ENCODE results near the gene NCAPD2. TPM values are rescaled to one million over a fixed set of nuclear protein-coding genes. Genes with fewer than 3 reads are reported as not detected.

Gene NCAPD2
- polyA plus RNA-seq, 1 of the 3 experiments (the other 2 are of a cell fraction), result 46.9 TPM

DNA sequence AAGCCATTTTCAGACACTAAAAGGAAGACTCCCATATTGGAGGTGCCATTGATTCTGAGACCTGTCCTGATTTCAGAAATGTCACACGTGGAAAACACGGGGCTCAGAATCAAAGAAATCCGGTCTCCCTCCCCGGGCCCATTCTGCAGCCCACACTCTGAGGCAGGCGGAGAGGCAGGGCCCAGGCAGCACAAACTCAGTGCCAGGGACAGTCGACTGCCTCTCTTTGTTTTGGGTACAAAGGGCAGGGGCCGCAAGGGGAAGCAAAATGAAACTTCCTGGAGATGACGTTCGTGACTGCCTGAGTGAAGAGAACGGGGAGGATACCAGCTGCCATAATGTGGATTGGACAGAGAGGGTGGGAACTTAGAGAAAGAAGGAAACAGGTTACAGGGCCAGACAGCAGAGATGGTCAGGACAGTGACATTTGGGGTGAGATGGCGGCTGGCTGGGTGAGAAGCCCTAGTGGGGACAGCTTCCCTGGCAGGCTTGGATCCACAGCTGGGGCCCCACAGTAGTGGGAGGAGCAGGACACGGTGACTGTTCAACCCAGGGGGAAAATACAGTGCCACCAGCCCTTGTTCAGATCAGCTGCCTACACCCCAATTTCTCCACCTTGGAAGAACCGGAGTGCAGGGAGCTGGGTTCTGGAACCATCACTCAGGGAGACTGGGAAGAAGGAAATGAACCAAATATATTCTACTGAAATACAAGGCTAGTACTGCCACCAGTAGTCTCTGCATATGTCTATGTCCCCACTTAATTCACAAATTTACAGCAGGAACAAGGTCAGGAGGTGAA lies 48.5 kb downstream of the NCAPD2 start:
- ChIA-PET POLR2A (interaction anchor here (1.0 kb wide), 1 partner anchor 12 kb away, joined by 3 read pairs; no protein-coding TSS in a partner anchor), CTCF (interaction anchor here (1.4 to 9.4 kb wide), 2 partner anchors 10 to 57 kb away, joined by 3 to 228 read pairs; partner anchors contain the start of gene IFFO1)
- TF ChIP-seq ELF1 (IDR thresholded peaks at IDR 0.05), result no peak
- no peak for TF ChIP-seq SIN3A (IDR thresholded peaks at IDR 0.05; ENCODE audit: borderline replicate concordance, low read depth, low read length)
- TF ChIP-seq TAF1 (IDR thresholded peaks at IDR 0.05; ENCODE audit: borderline replicate concordance, low read depth, low read length), result no peak
- DNase-seq, result no peak
- Histone ChIP-seq H3K27me3 (ENCODE audit: insufficient read depth) (no peaks in the 10 kb centered on the region), H4K20me1 (ENCODE audit: insufficient read depth) (peaks cover 25% of the 10 kb centered on the region), H3F3A (replicated peaks; ENCODE audit: insufficient read depth) (peaks cover 47% of the 10 kb centered on the region), H3K27ac (ENCODE audit: low read depth in 2 of 2, low read length in 1 of 2) (no peak overlapping the region), H3K9me3 (no peaks in the 10 kb centered on the region), H3K9me2 (no peaks in the 10 kb centered on the region), H2AFZ (ENCODE audit: low read depth) (no peak overlapping the region), H3K79me2 (ENCODE audit: insufficient read depth) (peaks cover 60% of the 10 kb centered on the region), H3K9ac (no peak overlapping the region), H3K4me3 (ENCODE audit: low read depth in 2 of 2, low read length in 1 of 2) (no peak overlapping the region), H3K4me2 (no peak overlapping the region), H3K36me3 (replicated peaks in 1 of 2; ENCODE audit: control insufficient read depth in 1 of 2, insufficient read depth in 2 of 2, low read length in 1 of 2) (peaks cover 42 to 48% of the 10 kb centered on the region in 2 experiments), H3K4me1 (ENCODE audit: control insufficient read depth in 1 of 2, insufficient read depth in 2 of 2, low read depth in 1 of 2, low read length in 1 of 2) (peaks cover 4 to 9% of the 10 kb centered on the region in 2 experiments; a peak in 2 of 4 replicates)
- WGBS (ENCODE audit: low lambda C conversion rate), result 85% methylated on average over 12 of the region's 13 CpGs

GRCh38 chr12:6546016-6546415 lies 52.1 kb downstream of the NCAPD2 start:
- Histone ChIP-seq H3K4me1 (ENCODE audit: control insufficient read depth in 1 of 2, insufficient read depth in 2 of 2, low read depth in 1 of 2, low read length in 1 of 2) (peaks cover 0 to 41% of the 10 kb centered on the region in 2 experiments; a peak in 3 of 4 replicates), H3K9ac (no peak overlapping the region), H4K20me1 (ENCODE audit: insufficient read depth) (no peaks in the 10 kb centered on the region), H2AFZ (ENCODE audit: low read depth) (no peak overlapping the region), H3K27ac (ENCODE audit: low read depth in 2 of 2, low read length in 1 of 2) (no peak overlapping the region), H3K27me3 (ENCODE audit: insufficient read depth) (no peaks in the 10 kb centered on the region), H3K9me3 (no peaks in the 10 kb centered on the region), H3K4me2 (no peak overlapping the region), H3K9me2 (no peaks in the 10 kb centered on the region), H3K79me2 (ENCODE audit: insufficient read depth) (peaks cover 81% of the 10 kb centered on the region), H3K36me3 (replicated peaks in 1 of 2; ENCODE audit: control insufficient read depth in 1 of 2, insufficient read depth in 2 of 2, low read length in 1 of 2) (peaks cover 24 to 30% of the 10 kb centered on the region in 2 experiments), H3K4me3 (ENCODE audit: low read depth in 2 of 2, low read length in 1 of 2) (no peak overlapping the region), H3F3A (replicated peaks; ENCODE audit: insufficient read depth) (peaks cover 46% of the 10 kb centered on the region)
- no peak for DNase-seq
- ChIA-PET POLR2A (no interaction called here), CTCF (interaction anchor here (1.1 to 14.7 kb wide), 3 partner anchors 8 to 22 kb away, joined by 5 to 228 read pairs (median 5); partner anchors contain the start of genes GAPDH and NOP2)
- no peak for TF ChIP-seq YY1 (IDR thresholded peaks at IDR 0.05; ENCODE audit: low read depth)
- TF ChIP-seq, protein P1, sequence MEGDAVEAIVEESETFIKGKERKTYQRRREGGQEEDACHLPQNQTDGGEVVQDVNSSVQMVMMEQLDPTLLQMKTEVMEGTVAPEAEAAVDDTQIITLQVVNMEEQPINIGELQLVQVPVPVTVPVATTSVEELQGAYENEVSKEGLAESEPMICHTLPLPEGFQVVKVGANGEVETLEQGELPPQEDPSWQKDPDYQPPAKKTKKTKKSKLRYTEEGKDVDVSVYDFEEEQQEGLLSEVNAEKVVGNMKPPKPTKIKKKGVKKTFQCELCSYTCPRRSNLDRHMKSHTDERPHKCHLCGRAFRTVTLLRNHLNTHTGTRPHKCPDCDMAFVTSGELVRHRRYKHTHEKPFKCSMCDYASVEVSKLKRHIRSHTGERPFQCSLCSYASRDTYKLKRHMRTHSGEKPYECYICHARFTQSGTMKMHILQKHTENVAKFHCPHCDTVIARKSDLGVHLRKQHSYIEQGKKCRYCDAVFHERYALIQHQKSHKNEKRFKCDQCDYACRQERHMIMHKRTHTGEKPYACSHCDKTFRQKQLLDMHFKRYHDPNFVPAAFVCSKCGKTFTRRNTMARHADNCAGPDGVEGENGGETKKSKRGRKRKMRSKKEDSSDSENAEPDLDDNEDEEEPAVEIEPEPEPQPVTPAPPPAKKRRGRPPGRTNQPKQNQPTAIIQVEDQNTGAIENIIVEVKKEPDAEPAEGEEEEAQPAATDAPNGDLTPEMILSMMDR (IDR thresholded peaks at IDR 0.05), result no peak
- TF ChIP-seq MAX (IDR thresholded peaks at IDR 0.05; ENCODE audit: low read depth), result no peak
- TF ChIP-seq ELF1 (IDR thresholded peaks at IDR 0.05), result no peak
- no peak for TF ChIP-seq JUND (IDR thresholded peaks at IDR 0.05)
- TF ChIP-seq REST (IDR thresholded peaks at IDR 0.05; ENCODE audit: low read depth, low read length), result no peak
- no peak for TF ChIP-seq NFIC (IDR thresholded peaks at IDR 0.05; ENCODE audit: borderline replicate concordance)
- no peak for TF ChIP-seq RAD21 (IDR thresholded peaks at IDR 0.05; ENCODE audit: low read length)
- TF ChIP-seq SIN3A (IDR thresholded peaks at IDR 0.05; ENCODE audit: borderline replicate concordance, low read depth, low read length), result no peak
- WGBS (ENCODE audit: low lambda C conversion rate), result 90% methylated on average over 9 of the region's 10 CpGs
